ENCODE data around the gene ECPAS.

DNA sequence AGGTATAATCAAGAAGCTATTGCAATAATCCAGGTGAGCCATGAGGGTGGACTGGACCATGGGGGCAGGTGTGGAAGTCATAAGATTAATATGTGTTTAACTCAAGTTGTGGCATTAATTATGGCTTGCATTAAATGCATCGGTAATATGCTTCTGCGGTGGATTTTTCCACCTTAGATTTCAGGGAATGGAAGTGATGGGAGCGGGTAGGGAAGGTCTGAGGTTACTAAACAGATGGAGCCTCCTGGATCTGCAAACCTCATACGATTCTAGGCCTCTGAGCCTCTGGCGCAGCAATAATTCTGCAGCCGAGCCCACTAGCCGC lies 40.5 kb upstream of the ECPAS start:
- TF ChIP-seq POLR2A (IDR thresholded peaks at IDR 0.05; ENCODE audit: low read length) (no peak), GATA1 (IDR thresholded peaks at IDR 0.05; ENCODE audit: low read depth, low read length) (no peak)

Data from erythroblast (primary cell).